HepG2 (cell line): ENCODE data around the gene CDK14. TPM values are rescaled to one million over a fixed set of nuclear protein-coding genes. Genes with fewer than 3 reads are reported as not detected.

Source experiments
- ATAC-seq: fragments of 200-7000 bp; cut with Tn5 transposase; 3 replicates; pipeline ENCODE4 v1.9.1; 2020; ENCODE audit warnings: mild to moderate bottlenecking, moderate library complexity
- BruUV-seq: library from RNA; stranded (reverse); fragments of 400-500 nt; replicated peaks from 2 replicates; lab custom pipeline; 2021; lab: Mats Ljungman, UMichigan
- CTCF ChIA-PET: fragments of 300-600 bp; formaldehyde crosslinking; extraction: SDS; loops from one replicate; lab custom pipeline; 2021; ENCODE audit warnings: low total read pairs, inconsistent platforms, low intra/inter-chr PET ratio; lab: Yijun Ruan, JAX
- POLR2A ChIA-PET: fragments of 350-600 bp; sonication (Branson Sonifier 250); formaldehyde crosslinking; loops from one replicate; lab custom pipeline; 2020; ENCODE audit warnings: antibody characterized with exemption, inconsistent platforms; lab: Yijun Ruan, JAX
- DNase-seq: peaks from one replicate; pipeline ENCODE4 v3.0.0-alpha.2; 2015; ENCODE audit warnings: low spot score
- FAIRE-seq: peaks from 3 replicates; lab custom pipeline; 2011; peaks lifted over from hg19 to GRCh38; lab: Jason Lieb, UNC
- H2AFZ ChIP-seq: one replicate; pipeline ENCODE4 v1.6.1; 2011; ENCODE audit warnings: low read length, inconsistent platforms
- H3K27ac ChIP-seq: fragments of 300-600 bp; 3 replicates; pipeline ENCODE4 v1.8.0; 2011; ENCODE audit warnings: mixed run types, mild to moderate bottlenecking, mixed read lengths, low read length, inconsistent platforms; ENCODE audit not compliant: insufficient read depth; ENCODE audit errors: extremely low read length
- H3K27me3 ChIP-seq, 2 experiments: fragments of 200-600 bp in 1 of 2; 2 replicates in 1 of 2; 3 replicates in 1 of 2; pipeline versions ENCODE4 v1.6.0 to v1.8.0; 2011; ENCODE audit warnings: low read length in 2 of 2, mild to moderate bottlenecking in 2 of 2, moderate library complexity in 2 of 2, inconsistent platforms in 1 of 2; ENCODE audit not compliant: insufficient read depth in 2 of 2, control insufficient read depth in 1 of 2
- H3K36me3 ChIP-seq, 2 experiments: fragments of 200-600 bp in 1 of 2; replicated peaks in 1 of 2; 2 replicates in 1 of 2; 3 replicates in 1 of 2; pipeline versions ENCODE4 v1.5.1 to v1.8.0; 2011; ENCODE audit warnings: low read length in 2 of 2, inconsistent platforms in 1 of 2; ENCODE audit not compliant: insufficient read depth in 2 of 2, control insufficient read depth in 1 of 2
- H3K4me1 ChIP-seq: 2 replicates; pipeline ENCODE4 v1.5.1; 2012; ENCODE audit warnings: low read length, inconsistent platforms; ENCODE audit not compliant: insufficient read depth
- H3K4me2 ChIP-seq: 2 replicates; pipeline ENCODE4 v1.6.0; 2011; ENCODE audit warnings: low read depth, low read length, inconsistent platforms
- H3K4me3 ChIP-seq, 3 experiments: fragments of 200-600 bp in 1 of 3; sonication (generic), shearing (Covaris generic) in 1 of 3; replicated peaks in 1 of 3; 2 replicates each; pipeline ENCODE4 v1.5.1; 2011 to 2016; ENCODE audit warnings: low read length in 3 of 3, inconsistent platforms in 2 of 3, low read depth in 2 of 3, mild to moderate bottlenecking in 2 of 3, control low read depth in 1 of 3, mixed read lengths in 1 of 3; ENCODE audit not compliant: insufficient read depth in 1 of 3
- H3K79me2 ChIP-seq: one replicate; pipeline ENCODE4 v1.6.1; 2011; ENCODE audit warnings: low read length, inconsistent platforms; ENCODE audit not compliant: insufficient read depth
- H3K9ac ChIP-seq: 2 replicates; pipeline ENCODE4 v1.6.0; 2011; ENCODE audit warnings: mild to moderate bottlenecking, low read depth, low read length, inconsistent platforms; ENCODE audit not compliant: insufficient read depth
- H3K9me3 ChIP-seq: 2 replicates; pipeline ENCODE4 v1.5.1; 2012; ENCODE audit warnings: mild to moderate bottlenecking, low read length
- H4K20me1 ChIP-seq: 2 replicates; pipeline ENCODE4 v1.6.0; 2011; ENCODE audit warnings: inconsistent platforms, mild to moderate bottlenecking, low read length, moderate library complexity; ENCODE audit not compliant: insufficient read depth
- ERF ChIP-seq: IDR thresholded peaks from 2 replicates; pipeline ENCODE4 v1.6.1; 2018; ENCODE audit warnings: missing biosample characterization, missing genetic modification reagents
- TEAD3 ChIP-seq: optimal IDR thresholded peaks from 2 replicates; pipeline ENCODE3; 2016; ENCODE audit warnings: borderline replicate concordance
- YEATS2 ChIP-seq: sonication (generic); formaldehyde crosslinking; IDR thresholded peaks from 2 replicates; pipeline ENCODE4 v1.4.0; 2020; ENCODE audit warnings: missing genetic modification reagents, borderline replicate concordance
- ZNF317 ChIP-seq: sonication (generic); formaldehyde crosslinking; IDR thresholded peaks from 2 replicates; pipeline ENCODE4 v1.5.0; 2020; ENCODE audit warnings: mild to moderate bottlenecking, missing genetic modification reagents
- in situ Hi-C: cut with HindIII; loops from 2 replicates; pipeline ENCODE4 v1.10.0; 2017; ENCODE audit warnings: low pct_unique_long_range_greater_than_20kb; ENCODE audit not compliant: extremely low pct_ligation_motif_present
- intact Hi-C: fragments of 100-400 bp; cut with micrococcal nuclease; formaldehyde crosslinking; loops from one replicate; pipeline ENCODE4 v1.10.0; 2022; ENCODE audit not compliant: unreplicated experiment
- polyA plus RNA-seq, 8 experiments: library from polyadenylated mRNA; depleted of rRNA in 3 of 8; stranded (reverse) in 7 of 8; unstranded in 1 of 8; fragments of >200 nt; fragmentation: Illumina TruSeq in 4 of 8; extraction: Trizol in 4 of 8; gene quantifications; 2 replicates each; pipeline versions ENCODE4 v1.2.1 to v1.2.3, GENCODE V29; 2011 to 2016; ENCODE audit warnings: low read depth in 4 of 8, missing spikeins in 1 of 8, mixed read lengths in 1 of 8; ENCODE audit not compliant: insufficient read depth in 1 of 8
- total RNA-seq, 5 experiments: library from RNA; depleted of rRNA; stranded (reverse); fragments of >200 nt; fragmentation: Illumina TruSeq; extraction: Trizol; gene quantifications; 2 replicates each; pipeline ENCODE4 v1.2.3, GENCODE V29; 2016; ENCODE audit warnings: low read depth in 1 of 5
- TF ChIP-seq, protein P1 (sequence below): sonication (generic); formaldehyde crosslinking; IDR thresholded peaks from 2 replicates; pipeline ENCODE4 v1.9.0; 2022; ENCODE audit warnings: missing genetic modification reagents, mild to moderate bottlenecking, borderline replicate concordance
- TF ChIP-seq, protein P2 (sequence below): sonication (generic); formaldehyde crosslinking; IDR thresholded peaks from 2 replicates; pipeline ENCODE4 v1.8.0; 2022; ENCODE audit warnings: mild to moderate bottlenecking, missing genetic modification reagents; ENCODE audit not compliant: insufficient replicate concordance
- TF ChIP-seq, protein P3 (sequence below): sonication (generic); IDR thresholded peaks from 2 replicates; pipeline ENCODE4 v1.6.1; 2016; ENCODE audit warnings: low read depth, borderline replicate concordance
- TF ChIP-seq, protein P4 (sequence below): IDR thresholded peaks from 2 replicates; pipeline ENCODE4 v1.6.1; 2012; ENCODE audit warnings: low read length, improper control_type of control experiment

CDK14 gene
- total and polyA plus RNA-seq, 2 of the 13 experiments (the other 11 are each of a cell fraction or from before 2014, with no cell fraction given), result 0.26 to 0.71 TPM

DNA sequence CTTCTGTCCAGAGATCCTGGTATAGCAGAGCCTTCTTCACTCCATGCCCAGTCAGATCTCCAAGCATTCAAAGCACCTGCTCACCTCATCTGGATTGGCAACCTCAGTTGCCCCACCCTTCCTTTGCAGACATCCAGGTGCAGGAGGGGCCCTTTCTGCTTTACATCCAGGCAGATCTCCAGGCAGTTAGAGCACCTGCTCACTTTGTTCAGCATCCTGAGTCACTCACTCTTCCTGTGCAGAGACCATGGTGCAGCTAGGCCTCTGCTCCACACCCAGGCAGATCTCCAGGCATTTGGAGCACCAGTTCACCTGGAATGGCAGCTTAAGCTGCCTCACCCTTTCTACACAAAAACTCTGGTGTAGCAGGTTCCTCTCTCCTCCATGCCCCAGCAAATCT is 153.1 kb downstream of the CDK14 start:
- H3K4me1 ChIP-seq, result no peaks in the 10 kb centered on the region
- H3K27me3 ChIP-seq, result peaks cover 0 to 18% of the 10 kb centered on the region in 2 experiments; a peak in 3 of 5 replicates
- no peaks in the 10 kb centered on the region for H3K79me2 ChIP-seq
- no peaks in the 10 kb centered on the region for H4K20me1 ChIP-seq
- intact Hi-C loops (loop anchor here (5.0 kb wide), 1 partner anchor 287 kb away; no protein-coding TSS in a partner anchor), in situ Hi-C loops (no loop called here)
- H3K4me2 ChIP-seq, result no peak overlapping the region
- FAIRE-seq (no peak), ATAC-seq (no peak), DNase-seq (no peak)
- no peak overlapping the region for H3K9ac ChIP-seq
- POLR2A ChIA-PET, result no interaction called here
- no TSS peak for BruUV-seq
- no peaks in the 10 kb centered on the region for H3K9me3 ChIP-seq
- H3K4me3 ChIP-seq, result no peak overlapping the region
- no peaks in the 10 kb centered on the region for H3K36me3 ChIP-seq
- CTCF ChIA-PET, result interaction anchor here (1.1 kb wide), 1 partner anchor 40 kb away, joined by 4 read pairs; no protein-coding TSS in a partner anchor
- H3K27ac ChIP-seq, result no peak overlapping the region
- H2AFZ ChIP-seq, result no peak overlapping the region
- TF ChIP-seq ERF (no peak), TEAD3 (CRISPR knock-in tag) (no peak), ZNF317 (CRISPR knock-in tag) (no peak), YEATS2 (CRISPR knock-in tag) (no peak)
- TF ChIP-seq, protein P1, sequence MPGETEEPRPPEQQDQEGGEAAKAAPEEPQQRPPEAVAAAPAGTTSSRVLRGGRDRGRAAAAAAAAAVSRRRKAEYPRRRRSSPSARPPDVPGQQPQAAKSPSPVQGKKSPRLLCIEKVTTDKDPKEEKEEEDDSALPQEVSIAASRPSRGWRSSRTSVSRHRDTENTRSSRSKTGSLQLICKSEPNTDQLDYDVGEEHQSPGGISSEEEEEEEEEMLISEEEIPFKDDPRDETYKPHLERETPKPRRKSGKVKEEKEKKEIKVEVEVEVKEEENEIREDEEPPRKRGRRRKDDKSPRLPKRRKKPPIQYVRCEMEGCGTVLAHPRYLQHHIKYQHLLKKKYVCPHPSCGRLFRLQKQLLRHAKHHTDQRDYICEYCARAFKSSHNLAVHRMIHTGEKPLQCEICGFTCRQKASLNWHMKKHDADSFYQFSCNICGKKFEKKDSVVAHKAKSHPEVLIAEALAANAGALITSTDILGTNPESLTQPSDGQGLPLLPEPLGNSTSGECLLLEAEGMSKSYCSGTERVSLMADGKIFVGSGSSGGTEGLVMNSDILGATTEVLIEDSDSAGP, result no peak
- TF ChIP-seq, protein P2, sequence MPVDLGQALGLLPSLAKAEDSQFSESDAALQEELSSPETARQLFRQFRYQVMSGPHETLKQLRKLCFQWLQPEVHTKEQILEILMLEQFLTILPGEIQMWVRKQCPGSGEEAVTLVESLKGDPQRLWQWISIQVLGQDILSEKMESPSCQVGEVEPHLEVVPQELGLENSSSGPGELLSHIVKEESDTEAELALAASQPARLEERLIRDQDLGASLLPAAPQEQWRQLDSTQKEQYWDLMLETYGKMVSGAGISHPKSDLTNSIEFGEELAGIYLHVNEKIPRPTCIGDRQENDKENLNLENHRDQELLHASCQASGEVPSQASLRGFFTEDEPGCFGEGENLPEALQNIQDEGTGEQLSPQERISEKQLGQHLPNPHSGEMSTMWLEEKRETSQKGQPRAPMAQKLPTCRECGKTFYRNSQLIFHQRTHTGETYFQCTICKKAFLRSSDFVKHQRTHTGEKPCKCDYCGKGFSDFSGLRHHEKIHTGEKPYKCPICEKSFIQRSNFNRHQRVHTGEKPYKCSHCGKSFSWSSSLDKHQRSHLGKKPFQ, result no peak
- TF ChIP-seq, protein P3, sequence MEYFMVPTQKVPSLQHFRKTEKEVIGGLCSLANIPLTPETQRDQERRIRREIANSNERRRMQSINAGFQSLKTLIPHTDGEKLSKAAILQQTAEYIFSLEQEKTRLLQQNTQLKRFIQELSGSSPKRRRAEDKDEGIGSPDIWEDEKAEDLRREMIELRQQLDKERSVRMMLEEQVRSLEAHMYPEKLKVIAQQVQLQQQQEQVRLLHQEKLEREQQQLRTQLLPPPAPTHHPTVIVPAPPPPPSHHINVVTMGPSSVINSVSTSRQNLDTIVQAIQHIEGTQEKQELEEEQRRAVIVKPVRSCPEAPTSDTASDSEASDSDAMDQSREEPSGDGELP, result no peak
- TF ChIP-seq, protein P4, sequence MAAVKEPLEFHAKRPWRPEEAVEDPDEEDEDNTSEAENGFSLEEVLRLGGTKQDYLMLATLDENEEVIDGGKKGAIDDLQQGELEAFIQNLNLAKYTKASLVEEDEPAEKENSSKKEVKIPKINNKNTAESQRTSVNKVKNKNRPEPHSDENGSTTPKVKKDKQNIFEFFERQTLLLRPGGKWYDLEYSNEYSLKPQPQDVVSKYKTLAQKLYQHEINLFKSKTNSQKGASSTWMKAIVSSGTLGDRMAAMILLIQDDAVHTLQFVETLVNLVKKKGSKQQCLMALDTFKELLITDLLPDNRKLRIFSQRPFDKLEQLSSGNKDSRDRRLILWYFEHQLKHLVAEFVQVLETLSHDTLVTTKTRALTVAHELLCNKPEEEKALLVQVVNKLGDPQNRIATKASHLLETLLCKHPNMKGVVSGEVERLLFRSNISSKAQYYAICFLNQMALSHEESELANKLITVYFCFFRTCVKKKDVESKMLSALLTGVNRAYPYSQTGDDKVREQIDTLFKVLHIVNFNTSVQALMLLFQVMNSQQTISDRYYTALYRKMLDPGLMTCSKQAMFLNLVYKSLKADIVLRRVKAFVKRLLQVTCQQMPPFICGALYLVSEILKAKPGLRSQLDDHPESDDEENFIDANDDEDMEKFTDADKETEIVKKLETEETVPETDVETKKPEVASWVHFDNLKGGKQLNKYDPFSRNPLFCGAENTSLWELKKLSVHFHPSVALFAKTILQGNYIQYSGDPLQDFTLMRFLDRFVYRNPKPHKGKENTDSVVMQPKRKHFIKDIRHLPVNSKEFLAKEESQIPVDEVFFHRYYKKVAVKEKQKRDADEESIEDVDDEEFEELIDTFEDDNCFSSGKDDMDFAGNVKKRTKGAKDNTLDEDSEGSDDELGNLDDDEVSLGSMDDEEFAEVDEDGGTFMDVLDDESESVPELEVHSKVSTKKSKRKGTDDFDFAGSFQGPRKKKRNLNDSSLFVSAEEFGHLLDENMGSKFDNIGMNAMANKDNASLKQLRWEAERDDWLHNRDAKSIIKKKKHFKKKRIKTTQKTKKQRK, result no peak
